GM12891 (cell line): ENCODE data around the gene SCYGR4.

Experiments
- POLR2AphosphoS5 ChIP-seq: IDR thresholded peaks from 2 replicates; pipeline ENCODE4 v1.6.1; 2011; ENCODE audit warnings: low read depth, low read length, control low read depth
- TAF1 ChIP-seq: IDR thresholded peaks from 2 replicates; pipeline ENCODE4 v1.6.1; 2011; ENCODE audit warnings: low read depth, low read length, control low read depth

DNA sequence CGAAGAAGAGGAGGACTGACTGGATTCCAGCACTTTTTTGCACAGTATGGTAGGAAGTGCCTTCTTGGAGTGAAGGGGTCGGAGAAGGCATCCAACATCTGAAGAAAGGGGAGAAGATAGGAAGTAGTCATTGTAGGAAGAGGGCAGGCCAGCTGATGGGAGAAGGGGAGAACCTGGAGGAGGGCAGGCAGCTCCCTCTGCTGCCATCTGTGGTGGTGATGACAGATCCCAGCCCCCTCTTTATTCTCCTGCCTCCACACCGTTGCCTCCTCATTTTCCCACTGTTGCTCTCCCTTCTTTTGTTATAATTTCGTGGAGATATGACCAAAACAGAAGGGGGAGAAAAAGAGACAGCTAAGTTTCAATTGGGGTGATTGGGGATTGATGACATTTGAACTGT, 21.5 kb upstream of the SCYGR4 start:
- TF ChIP-seq POLR2AphosphoS5 (no peak), TAF1 (no peak)
